ENCODE measurements around the gene MRPL16. TPM values are rescaled to one million over a fixed set of nuclear protein-coding genes. Genes with fewer than 3 reads are reported as not detected.
"Not testable (repeated sequence)": the region's sequence is repeated elsewhere in the genome, so short reads cannot be mapped to it uniquely, and the experiment has no call there.

The MRPL16 gene
- 42.6 TPM for total RNA-seq

DNA sequence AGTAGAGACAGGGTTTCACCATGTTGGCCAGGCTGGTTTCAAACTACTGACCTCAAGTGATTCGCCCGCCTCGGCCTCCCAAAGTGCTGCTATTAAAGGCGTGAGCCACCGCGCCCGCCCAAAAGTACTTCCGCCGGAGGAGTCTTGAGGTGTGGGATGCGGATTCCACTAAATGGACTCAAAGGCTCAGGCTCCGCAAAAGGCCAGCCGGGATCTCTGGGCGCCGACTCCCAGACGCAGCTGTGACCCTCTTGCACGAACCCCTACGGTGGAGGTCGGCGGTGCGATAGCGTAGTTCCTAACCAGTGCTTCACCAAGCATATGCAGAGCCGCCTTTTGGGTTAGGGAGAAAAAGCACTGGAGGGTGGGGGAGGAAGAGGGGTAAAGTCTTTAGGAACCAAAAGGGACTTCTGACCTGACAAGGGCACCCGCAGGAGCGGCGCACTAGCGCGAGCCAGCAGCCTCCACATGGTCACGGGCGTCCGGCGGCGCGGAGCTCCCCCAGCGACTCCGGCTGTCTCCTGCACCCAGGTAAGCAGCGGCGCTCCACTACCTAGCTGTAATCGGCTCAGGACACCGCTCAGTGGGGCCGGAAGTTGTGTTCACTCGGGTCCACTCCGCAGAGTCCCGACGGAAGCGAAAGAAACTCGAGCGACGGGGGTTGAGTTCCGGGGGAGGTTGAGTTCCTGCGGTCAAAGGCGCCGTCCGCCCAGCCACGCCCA is at the start of gene MRPL16:
Gene MRPL16 (minus strand): TSS at position 590 of the 722 bp plus-strand sequence. CDS start 120 bp downstream, at position 470.
- peak; percentile 94 for DNase-seq

DNA sequence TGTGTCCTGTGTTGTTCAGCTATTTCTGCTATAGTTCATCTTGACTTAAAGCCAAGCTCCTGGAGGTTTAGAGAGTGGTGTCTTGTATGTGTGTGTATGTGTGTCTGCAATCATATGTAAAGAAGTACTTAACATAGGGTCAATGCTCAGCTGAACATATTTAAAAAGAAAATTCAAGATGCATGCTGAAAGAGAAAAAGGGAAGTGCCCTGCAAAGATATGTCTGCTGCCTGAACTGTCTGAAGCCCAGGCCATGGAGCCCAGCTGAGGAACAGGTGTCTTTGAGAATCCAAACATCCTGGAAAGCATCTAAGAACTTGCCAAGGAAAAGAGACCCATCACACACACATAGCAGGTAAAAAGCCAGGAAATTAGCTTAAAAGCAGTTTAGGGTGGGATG is 49.1 kb upstream of the MRPL16 start:
- DNase-seq: no peak

DNA sequence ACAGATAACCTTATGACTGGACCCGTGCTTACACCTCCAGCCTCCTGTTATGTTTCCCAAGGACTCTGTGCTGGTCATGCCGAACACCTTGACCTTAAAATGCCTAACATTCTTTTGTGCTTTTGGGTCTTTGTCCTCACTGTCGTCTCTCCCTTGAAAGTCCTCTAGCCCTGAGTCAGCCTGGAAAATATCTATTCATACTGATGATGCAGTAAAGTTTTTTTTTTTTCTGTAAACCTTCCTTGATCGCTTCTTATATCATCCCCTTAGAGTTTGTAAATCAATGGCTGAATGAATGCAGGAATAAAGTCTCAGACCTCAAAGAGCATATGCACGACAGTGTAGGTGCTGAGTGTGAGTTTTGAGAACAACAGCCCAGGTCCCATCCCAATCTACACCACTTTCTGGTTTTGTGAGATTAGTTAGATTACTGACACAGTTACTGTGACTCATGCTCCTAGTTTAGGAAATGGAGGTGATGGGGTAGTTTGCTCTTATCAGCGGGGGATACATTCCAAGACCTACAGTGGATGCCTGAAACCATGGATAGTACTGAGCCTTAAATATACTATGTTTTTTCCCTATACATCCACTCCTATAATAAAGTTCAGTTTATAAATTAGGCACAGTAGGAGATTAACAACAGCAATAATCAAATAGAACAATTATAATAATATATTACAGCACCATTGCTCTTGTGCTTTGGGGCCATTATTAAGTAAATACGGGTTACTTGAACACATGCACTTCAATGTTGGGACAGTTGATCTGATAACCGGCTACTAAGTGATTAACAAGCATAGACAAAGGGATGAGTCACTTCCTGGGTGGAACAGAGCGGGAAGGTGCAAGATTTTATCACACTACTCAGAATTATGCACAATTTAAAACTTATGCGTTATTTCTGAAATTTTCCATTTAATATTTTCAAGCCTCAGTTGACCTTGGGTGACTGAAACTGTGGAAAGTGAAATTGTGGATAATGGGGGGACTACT is 47.2 kb upstream of the MRPL16 start:
- DNase-seq: no peak

- DNase-seq: no peak
Observed at GRCh38 chr11:59854871-59855270, 44.3 kb upstream of the MRPL16 start.

- DNase-seq: not testable (repeated sequence)
Observed at GRCh38 chr11:59851416-59851815, 40.8 kb upstream of the MRPL16 start.

GRCh38 chr11:59849551-59849950 is 39.0 kb upstream of the MRPL16 start:
- not testable (repeated sequence) for DNase-seq

DNA sequence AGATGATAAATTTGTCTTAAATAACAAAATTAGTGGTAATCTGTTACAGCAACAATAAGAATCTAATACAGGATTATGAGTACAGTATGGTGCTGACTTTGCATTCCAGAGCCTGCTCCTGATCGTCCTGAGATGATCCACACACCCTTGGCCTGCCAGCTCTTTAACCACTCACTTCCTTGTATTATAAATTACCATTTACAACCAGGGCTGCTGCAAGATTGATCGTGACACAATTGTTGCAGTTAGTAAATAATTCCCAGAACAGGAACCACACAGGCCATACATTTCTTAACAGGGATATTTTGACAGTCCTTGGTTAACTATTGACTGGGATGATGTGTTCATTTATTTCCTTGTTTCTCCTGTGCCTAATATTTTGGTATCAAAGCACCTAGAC is 38.6 kb upstream of the MRPL16 start:
- no peak for DNase-seq

- DNase-seq: not testable (repeated sequence)
Observed at GRCh38 chr11:59848439-59848838, 37.9 kb upstream of the MRPL16 start.

- DNase-seq: no peak
Observed at GRCh38 chr11:59847626-59848025, 37.0 kb upstream of the MRPL16 start.

- no peak for DNase-seq
Observed at GRCh38 chr11:59846556-59846955, 36.0 kb upstream of the MRPL16 start.

- no peak for DNase-seq
Observed at GRCh38 chr11:59845399-59845798, 34.8 kb upstream of the MRPL16 start, which contains the start of gene CBLIF. Gene CBLIF (minus strand): TSS chr11:59845499. CDS start chr11:59845453, 46 bp downstream.

- no peak for DNase-seq
Observed at GRCh38 chr11:59842316-59842715, 31.7 kb upstream of the MRPL16 start.

DNA sequence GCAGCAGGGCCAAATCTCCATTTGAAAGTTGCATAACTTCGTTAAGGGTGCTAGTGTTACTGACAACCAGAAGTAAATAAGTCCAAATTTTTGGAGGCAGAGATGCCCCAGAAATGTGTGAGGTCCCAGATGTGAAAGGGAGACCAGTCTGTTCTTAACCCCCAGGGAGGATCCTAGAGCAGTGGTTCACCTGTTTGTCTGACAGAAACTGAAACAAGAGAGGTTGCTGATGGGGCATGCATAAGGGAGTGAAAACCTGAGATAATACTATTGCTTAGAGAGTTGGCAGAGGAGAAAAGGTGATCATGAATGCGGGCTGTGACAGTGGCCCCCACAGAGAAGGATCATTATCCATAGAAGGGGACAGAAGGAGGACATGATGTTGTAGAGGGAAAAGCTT is 30.9 kb upstream of the MRPL16 start:
- DNase-seq: no peak

GRCh38 chr11:59839615-59840014 is 29.0 kb upstream of the MRPL16 start:
- no peak for DNase-seq

DNA sequence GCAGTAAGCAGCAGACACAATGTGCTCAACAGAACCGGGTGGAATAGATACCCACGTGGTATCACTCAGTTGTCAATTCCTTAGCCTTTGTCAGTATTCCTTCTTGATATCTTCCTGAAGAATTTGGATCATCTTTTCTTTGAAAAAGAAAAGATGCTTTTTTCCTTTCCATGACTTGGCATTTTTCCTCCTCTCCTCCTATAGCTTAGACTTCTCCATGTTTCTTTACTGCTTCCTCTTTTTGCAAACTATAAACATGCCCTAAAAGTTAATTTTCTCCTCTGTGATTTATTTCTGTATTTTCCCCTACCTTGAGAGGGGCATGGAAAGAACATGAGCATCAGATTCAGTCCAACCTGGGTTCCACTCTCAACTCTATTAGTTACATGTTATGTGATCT is 23.0 kb upstream of the MRPL16 start:
- no peak for DNase-seq

GRCh38 chr11:59829358-59829757 is 18.8 kb upstream of the MRPL16 start:
- no peak for DNase-seq

DNA sequence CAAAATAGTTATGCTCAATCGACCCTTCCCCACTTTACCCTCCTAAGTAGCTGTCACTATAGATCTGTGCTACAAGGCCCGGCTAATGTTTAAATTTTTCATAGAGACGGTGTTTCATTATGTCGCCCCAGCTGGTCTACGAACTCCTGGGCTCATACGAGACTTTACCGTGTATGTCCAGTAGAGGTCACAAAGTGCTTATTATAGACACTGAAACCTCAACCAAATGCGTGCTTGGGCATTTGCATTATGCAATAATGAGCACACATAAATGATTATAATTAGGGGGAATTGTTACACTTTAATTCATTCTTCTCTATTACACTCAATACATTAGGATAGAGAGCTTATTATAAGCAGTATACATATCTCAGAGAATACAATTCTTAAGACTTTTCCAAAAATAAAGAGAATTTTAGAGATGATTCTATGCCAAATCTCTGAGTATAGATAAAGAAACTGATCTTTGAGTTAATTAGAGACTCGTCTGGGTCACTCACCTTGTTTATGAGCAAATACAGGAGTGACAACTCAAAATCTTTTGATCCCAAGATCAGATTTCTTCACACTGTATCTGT is 12.5 kb upstream of the MRPL16 start:
- peak; percentile 47 for DNase-seq

DNA sequence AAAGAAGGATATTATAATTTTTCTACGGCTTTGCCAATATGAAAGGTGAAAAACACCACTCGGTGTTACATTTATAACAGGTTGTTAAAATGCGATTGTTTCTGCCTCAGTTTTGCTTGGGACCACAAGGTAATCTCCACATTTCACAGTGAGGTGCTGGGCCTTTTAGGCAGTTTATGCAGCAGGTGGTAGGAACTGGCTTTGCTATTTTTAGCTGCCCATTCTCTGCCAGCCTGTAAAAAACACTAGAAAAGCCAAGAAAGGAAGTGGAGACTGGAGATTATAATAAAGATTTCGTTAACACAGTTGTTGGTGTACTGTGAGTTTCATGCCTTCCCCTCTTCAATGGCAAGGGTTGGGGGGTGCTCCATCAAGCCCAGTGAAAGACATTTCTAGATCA is 8.0 kb upstream of the MRPL16 start:
- DNase-seq: no peak

- DNase-seq: not testable (repeated sequence)
Observed at GRCh38 chr11:59816434-59816833, 5.9 kb upstream of the MRPL16 start.

DNA sequence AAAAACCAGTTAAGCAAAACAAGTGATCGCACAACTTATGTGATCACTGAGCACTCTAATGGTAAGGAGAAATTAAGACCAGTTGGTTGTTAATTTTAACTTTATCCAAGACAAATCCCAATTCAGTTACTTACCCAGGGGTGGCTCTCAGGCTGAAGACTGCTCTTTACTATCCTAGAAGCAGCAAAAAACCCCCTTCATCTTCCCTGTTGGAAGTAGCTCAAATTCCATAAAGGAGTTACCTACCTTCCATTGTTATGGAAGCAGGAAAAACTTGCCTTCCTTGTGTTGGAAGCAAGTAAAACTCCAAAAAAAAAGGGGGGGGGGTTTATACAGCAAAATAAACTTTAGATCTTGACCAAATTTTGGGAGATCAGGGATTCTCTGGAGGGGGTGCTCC is 5.2 kb upstream of the MRPL16 start:
- no peak for DNase-seq

DNA sequence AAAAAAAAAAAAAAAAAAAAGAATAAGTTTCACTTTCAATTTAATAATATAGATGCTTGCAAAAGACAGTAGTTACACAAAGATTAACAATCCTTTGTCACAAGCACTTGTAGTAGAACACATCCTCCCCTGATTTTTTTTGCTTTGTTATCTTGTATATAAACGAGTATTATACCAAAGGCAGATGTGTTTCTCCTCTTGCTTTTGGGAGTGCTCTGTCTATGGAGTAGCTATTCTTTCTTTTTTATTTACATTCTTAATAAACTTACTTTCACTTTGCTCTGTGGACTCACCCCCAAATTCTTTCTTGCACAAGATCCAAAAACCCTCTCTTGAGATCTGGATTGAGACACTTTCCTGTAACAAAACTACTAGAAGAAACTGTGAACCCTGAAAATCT is 3.4 kb upstream of the MRPL16 start:
- no peak for DNase-seq

- no peak for DNase-seq
Observed at GRCh38 chr11:59813364-59813763, 2.8 kb upstream of the MRPL16 start.

- DNase-seq: no peak
Observed at GRCh38 chr11:59812220-59812619, 1.6 kb upstream of the MRPL16 start.

All from tongue (tissue), 2 donors.